Psoas muscle (tissue), 8 donors: ENCODE data around the gene ZC3H12C. TPM values are rescaled to one million over a fixed set of nuclear protein-coding genes. Genes with fewer than 3 reads are reported as not detected.

Experiments used
- ATAC-seq, 4 donors: fragments of 200-7000 bp; cut with Tn5 transposase; one replicate each; pipeline ENCODE4 v1.9.1; 2020; ENCODE audit warnings: moderate library complexity in 3 of 4, mild to moderate bottlenecking in 2 of 4
- DNase-seq, 2 donors: peaks; one replicate each; pipeline ENCODE4 v3.0.0-alpha.2; 2020
- H3K27ac ChIP-seq: fragments of 200-600 bp; one replicate; pipeline ENCODE4 v1.8.0; 2022
- H3K27me3 ChIP-seq, 3 donors: fragments of 200-600 bp in 1 of 3; one replicate each; pipeline versions ENCODE4 v1.6.1 to v1.8.0; 2013 to 2022; ENCODE audit warnings: low read length in 2 of 3, mild to moderate bottlenecking in 2 of 3, moderate library complexity in 1 of 3; ENCODE audit not compliant: insufficient read depth in 3 of 3
- H3K36me3 ChIP-seq, 2 donors: fragments of 200-600 bp in 1 of 2; one replicate each; pipeline versions ENCODE4 v1.6.1 to v1.8.0; 2013 to 2022; ENCODE audit warnings: low read depth in 1 of 2, mild to moderate bottlenecking in 1 of 2, moderate library complexity in 1 of 2; ENCODE audit not compliant: insufficient read depth in 1 of 2
- H3K4me1 ChIP-seq: fragments of 200-600 bp; one replicate; pipeline ENCODE4 v1.8.0; 2022
- H3K4me3 ChIP-seq: fragments of 200-600 bp; one replicate; pipeline ENCODE4 v1.8.0; 2022; ENCODE audit warnings: mild to moderate bottlenecking
- H3K9me3 ChIP-seq: fragments of 200-600 bp; one replicate; pipeline ENCODE4 v1.8.0; 2022
- CTCF ChIP-seq: fragments of 200-600 bp; IDR thresholded peaks from one replicate; pipeline ENCODE4 v1.8.0; 2022; ENCODE audit warnings: antibody characterized with exemption
- WGBS, 3 donors: extraction: QIAGEN DNeasy Blood & Tissue Kit; methylation state at CpG; one replicate each; pipeline versions ENCODE4 v1.1.6 to v1.1.7; 2013; 5-methylcytosine and 5-hydroxymethylcytosine counted together
- intact Hi-C, 2 donors: fragments of 100-400 bp; cut with DNase I; formaldehyde crosslinking; loops; one replicate each; pipeline versions ENCODE4 v1.11.0 to v1.14.2; 2022
- polyA plus RNA-seq, 3 donors: library from polyadenylated mRNA; stranded (reverse); fragments of 200-250 nt; gene quantifications; one replicate each; pipeline ENCODE4 v1.2.3, GENCODE V29; 2013
- total RNA-seq, 4 donors: library from RNA; stranded (reverse); fragmentation: NEBNext Ultra II Directional in 2 of 4; extraction: Animal tissue kit (Norgen Biotek cat#: 25700) in 2 of 4; gene quantifications; one replicate each; pipeline versions ENCODE4 v1.2.1 to v1.2.4, GENCODE V29; 2021 to 2023
- donor health status: healthy with polysubstance abuse.
- donor health status: DM: no; HTN: no; CAD: no; lungs with moderate emphysema.
- donor health status: Bipolar disorder and iron deficiency.
- donor health status: healthy.
- donor health status: DM: yes; HTN: yes; CAD: no.
- donor health status: DM: no; HTN: no; CAD: no.
- donor health status: DM: no; HTN: no; CAD: no.
- donor health status: DM: yes; HTN: yes; CAD: no.

The ZC3H12C gene
- total and polyA plus RNA-seq, 7 donors: 2.3 to 27.4 (median 17.5) TPM

GRCh38 chr11:110113505-110113904 lies 20.3 kb downstream of the ZC3H12C start:
- Histone ChIP-seq H3K27me3 (no peaks in the 10 kb centered on the region), H3K9me3 (no peaks in the 10 kb centered on the region), H3K4me1 (peaks cover 3% of the 10 kb centered on the region), H3K36me3 (peaks cover 0 to 7% of the 10 kb centered on the region in 2 donors), H3K27ac (no peak overlapping the region), H3K4me3 (no peak overlapping the region)
- no peak for DNase-seq
- no peak for TF ChIP-seq CTCF
- intact Hi-C loops: no loop called here
- no peak for ATAC-seq

DNA sequence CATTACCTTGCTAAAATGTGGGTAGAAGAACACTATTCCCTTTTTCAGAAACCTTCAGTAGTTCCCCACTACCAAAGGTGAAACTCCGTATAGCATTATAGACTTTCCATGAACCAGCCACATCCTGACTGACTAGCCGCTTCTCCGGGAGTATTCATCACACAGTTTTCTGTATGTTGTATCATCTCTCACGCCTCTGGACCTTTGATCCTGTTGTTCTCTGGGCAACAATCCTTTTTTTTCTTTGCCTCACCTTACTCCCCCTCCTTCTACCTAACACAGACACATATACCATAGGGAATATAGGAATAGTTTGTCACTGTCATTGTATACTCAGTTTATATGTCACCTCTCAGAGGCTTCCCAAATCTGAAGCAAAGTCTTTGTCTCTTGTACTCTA lies 20.8 kb downstream of the ZC3H12C start:
- intact Hi-C loops: no loop called here
- H3K4me3 ChIP-seq: no peak overlapping the region
- DNase-seq (no peak), ATAC-seq (no peak)
- no peaks in the 10 kb centered on the region for H3K9me3 ChIP-seq
- H3K27me3 ChIP-seq: no peaks in the 10 kb centered on the region
- 82 to 91% (median 85%) methylated on average over 4 of the region's 4 CpGs for WGBS, 3 donors
- H3K4me1 ChIP-seq: peaks cover 3% of the 10 kb centered on the region
- TF ChIP-seq CTCF: no peak
- peaks cover 0 to 7% of the 10 kb centered on the region in 2 donors for H3K36me3 ChIP-seq
- H3K27ac ChIP-seq: no peak overlapping the region

GRCh38 chr11:110119317-110119716 lies 26.1 kb downstream of the ZC3H12C start:
- Histone ChIP-seq H3K36me3 (peaks cover 0 to 7% of the 10 kb centered on the region in 2 donors), H3K9me3 (no peaks in the 10 kb centered on the region), H3K27ac (no peak overlapping the region), H3K27me3 (no peaks in the 10 kb centered on the region), H3K4me1 (peaks cover 10% of the 10 kb centered on the region), H3K4me3 (no peak overlapping the region)
- no peak for TF ChIP-seq CTCF
- ATAC-seq (no peak), DNase-seq (no peak)
- intact Hi-C loops: no loop called here
- 82 to 91% (median 88%) methylated on average over 2 of the region's 2 CpGs for WGBS, 3 donors

GRCh38 chr11:110121204-110121603 lies 28.0 kb downstream of the ZC3H12C start:
- ATAC-seq (peak in 1 of 4 donors; percentile 53), DNase-seq (no peak)
- Histone ChIP-seq H3K9me3 (no peaks in the 10 kb centered on the region), H3K27me3 (no peaks in the 10 kb centered on the region), H3K4me1 (peaks cover 8% of the 10 kb centered on the region), H3K36me3 (no peaks in the 10 kb centered on the region), H3K4me3 (no peak overlapping the region), H3K27ac (no peak overlapping the region)
- TF ChIP-seq CTCF: no peak
- WGBS, 3 donors: 5 to 12% (median 9%) methylated on average over 4 of the region's 4 CpGs
- intact Hi-C loops: no loop called here

DNA sequence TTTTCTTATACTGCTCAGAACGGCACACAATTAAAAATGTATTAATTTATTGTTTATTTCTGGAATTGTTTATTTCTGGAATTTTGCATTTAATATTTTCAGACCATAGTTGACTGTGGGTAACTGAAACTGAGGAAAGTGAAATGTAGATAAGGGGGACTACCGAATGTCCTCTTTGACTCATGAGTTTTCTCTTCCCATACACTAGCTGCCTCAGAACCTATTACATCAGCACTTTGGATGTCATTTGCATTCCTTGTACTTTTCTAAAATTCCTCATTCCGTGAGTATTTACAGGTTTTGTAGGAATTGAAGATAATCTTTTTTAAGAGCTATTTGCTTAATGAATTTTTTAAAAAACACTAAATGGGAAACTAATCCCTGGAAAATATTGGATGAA lies 29.8 kb downstream of the ZC3H12C start:
- Histone ChIP-seq H3K36me3 (no peaks in the 10 kb centered on the region), H3K4me3 (no peak overlapping the region), H3K27ac (no peak overlapping the region), H3K4me1 (peaks cover 17% of the 10 kb centered on the region), H3K9me3 (no peaks in the 10 kb centered on the region), H3K27me3 (no peaks in the 10 kb centered on the region)
- DNase-seq: no peak
- 85 to 90% (median 87%) methylated on average over 3 of the region's 3 CpGs for whole genome bisulfite sequencing, 3 donors
- TF ChIP-seq CTCF: no peak
- intact Hi-C loops: no loop called here
- ATAC-seq: no peak
